GM19240 (cell line): ENCODE measurements around the gene MYL2.

Experiments
- DNase-seq: peaks from one replicate; pipeline ENCODE4 v3.0.0; 2011; ENCODE audit warnings: low spot score; ENCODE audit not compliant: insufficient read length

Gene MYL2

DNA sequence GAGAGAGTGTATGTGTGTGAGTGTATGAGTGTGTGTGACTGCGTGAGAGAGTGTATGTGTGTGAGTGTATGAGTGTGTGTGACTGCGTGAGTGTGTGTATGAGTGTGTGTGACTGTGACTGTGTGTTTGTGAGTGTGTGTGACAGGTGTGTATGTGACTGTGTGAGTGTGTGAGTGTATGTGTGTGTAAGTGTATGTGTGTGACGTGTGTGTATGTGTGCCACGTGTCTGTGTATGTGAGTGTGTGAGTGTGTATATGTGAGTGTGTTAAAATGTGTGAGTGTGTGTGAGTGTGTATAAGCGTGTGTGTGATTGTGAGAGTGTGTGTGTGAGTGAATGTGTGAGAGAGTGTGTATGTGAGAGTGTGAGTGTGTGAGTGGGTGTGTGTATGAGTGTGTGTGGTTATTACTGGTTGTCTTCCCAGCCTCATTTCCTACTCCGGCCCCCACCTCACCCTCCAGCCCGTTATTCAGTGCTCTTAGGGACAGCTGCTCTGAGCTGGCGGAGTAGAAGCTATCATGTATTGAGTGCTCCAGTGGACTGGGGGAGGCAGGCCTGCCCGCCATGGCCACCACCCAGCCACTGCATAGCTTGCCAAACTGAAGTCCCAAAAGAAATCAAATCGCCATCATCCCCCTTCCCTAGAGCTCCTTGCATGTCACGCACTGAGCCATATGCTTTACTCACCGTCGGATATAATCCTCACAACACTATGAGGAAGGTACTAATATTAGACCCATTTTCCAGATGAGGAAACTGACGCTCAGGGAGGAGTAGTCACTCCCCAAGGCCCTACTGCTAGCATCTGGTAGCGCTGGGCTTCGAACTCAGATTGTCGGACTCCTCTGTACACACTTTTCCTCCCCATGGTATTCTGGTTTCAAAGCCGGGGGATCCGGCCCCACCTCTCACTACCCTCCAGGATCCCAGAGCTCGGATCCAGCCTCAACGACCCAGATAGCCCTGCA lies 10.3 kb upstream of the MYL2 start:
- no peak for DNase-seq

DNA sequence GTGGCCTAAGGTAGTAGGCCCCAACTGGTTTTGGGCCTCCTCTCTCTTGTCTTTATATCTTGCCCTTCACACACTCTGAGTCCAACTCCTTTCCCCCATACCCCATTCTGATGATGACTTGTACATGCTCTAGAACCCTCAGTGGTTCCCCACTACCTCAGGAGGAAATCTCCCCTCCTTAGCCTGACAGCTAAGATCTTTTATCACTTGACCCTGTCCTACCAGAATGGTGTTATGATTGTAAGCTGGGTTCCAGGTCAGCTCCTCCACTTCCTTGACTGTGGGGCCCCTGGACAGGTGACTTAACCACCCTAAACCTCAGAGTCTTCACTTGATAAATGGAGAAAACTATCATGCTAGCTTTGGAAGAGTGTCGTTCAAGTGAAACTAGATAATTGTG lies 9.4 kb upstream of the MYL2 start:
- DNase-seq: no peak

DNA sequence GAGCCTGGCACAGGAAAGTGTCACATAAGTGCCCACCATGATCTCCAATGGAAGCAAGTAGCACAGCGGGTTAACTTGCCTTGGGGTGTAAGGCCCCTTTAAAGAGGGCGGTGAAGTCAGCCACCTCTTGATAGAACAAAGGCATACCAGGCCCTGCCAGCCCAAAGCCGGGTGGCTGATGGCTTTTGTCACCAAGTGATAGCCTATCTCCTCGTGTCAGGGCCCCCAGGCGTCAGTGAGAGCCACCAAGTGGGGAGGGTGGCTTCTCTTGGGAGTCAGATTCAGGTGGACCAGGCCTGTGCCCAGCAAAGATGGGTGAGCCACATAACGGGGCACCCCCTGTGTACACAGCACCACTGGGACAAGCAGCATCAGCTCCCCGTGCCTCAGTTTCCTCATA lies 8.3 kb upstream of the MYL2 start:
- no peak for DNase-seq

DNA sequence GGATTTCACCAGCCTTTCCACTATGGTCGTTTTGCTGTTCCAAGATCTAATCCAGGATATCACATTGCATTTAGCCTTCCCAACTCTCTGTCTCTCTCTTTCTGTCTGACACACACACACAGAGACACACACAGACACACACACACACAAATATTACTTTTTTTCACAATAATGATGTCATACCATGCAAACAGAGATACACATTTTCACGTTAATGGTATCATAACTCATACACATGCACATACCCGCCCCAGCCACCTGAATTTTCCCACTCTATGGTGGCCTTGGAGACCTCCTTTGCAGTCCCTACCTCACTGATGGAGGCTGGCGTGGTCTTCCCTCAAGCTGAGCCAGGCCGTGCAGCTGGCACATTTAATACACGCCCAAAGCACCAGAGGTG lies 7.2 kb upstream of the MYL2 start:
- no peak for DNase-seq

DNA sequence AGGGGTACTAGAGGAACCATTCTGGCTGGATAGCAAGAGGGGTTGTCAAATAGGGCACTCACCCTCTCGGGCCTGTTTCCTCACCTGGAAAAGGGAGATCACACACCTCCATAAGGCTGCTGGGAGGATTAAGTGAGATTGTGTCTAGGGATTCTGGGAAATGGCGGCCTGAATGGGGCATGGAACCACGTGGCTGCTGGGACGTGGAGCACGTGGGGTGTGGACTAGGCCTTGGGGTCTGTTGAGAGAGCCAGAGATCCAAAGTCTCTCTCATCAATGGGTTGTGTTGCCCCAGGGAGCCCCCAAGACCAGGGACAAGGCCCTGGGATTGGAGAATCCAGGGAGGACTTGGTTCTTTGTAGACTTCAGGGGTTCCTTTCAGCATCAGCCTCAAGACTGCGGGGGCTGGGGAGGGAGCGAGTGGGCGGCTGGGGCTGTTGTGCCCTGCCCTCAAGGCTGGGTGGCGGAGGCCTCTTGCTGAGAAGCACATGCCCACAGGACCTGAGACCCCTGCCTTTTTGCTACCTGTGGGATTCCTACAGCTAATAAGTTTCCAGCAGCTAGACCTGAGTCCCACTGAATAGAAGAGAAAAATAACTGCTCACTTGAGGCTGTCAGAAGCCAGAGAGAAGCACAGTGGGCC lies 3.4 kb upstream of the MYL2 start:
- no peak for DNase-seq

DNA sequence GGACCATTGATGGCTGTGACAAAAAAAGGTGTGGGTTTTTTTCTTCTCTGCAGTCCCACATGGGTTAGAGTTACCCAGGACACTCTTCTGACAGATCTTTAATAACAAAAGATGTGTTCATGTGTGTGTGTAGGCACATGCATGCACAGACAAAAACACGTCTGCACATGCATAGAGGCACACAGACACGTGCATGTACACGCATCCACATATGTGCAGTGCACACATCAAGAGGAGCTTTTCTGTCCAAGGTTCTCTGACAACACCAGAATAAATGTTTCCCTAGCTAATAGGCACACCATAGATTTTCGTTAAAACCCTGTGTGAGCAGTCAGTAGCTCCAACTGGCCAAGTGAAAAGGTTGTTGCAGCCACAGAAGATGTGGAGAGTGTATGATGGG lies 2.8 kb upstream of the MYL2 start:
- DNase-seq: no peak

DNA sequence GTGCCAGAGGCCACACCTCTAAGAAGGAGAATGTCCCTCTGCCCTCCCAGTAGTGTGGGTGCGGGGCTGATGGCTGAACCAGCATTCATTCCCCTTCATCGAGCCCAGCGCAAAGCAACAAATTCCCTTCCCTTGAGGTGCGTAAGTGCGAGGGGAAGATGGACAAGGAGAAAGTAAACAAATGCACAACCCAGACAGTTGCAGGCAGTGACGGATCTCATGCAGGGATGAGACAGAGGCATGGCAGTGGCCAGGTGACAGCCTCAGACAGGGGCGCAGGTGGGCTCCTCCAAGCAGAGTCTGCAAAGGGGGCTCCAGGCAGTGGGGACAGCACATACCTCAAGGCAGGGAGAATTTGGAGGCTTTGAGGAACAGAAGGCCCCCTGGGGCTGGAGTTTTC lies 2.3 kb upstream of the MYL2 start:
- DNase-seq: no peak

DNA sequence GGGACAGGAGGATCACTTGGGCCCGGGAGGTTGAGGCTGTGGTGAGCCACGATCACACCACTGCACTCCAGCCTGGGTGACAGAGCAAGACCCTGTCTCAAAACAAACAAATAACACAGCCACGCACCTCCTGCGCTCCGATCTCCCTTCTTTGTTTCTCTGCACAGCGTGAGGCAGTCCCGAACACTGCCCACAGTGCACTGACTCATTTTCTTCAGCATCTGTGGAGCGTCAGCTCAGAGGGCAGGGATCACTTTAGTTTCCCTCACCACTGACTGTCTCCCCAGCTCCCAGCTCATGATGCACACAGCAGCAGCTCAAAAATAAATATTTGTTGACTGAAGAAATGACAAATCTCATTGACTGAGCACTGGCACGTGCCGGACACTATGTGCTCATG lies 883 bp upstream of the MYL2 start:
- no peak for DNase-seq

DNA sequence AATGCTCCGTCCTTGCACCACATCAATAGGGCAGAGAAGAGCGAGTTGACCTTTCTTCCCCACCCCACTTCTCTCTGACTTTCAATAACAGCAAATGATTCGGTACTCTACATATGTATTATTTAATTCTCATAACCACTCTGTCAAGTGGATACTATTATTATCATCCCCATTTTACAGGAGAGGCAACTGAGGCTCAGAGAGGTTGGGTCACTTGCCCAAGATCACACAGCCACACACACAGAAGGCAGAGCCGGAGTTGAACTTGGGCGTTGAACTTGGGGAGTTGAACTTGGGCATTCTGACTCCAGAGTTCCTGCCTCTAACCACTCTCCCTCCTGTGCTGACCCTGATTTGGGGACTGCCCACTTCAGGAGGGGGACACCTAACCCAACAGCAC lies 659 bp downstream of the MYL2 start:
- no peak for DNase-seq

DNA sequence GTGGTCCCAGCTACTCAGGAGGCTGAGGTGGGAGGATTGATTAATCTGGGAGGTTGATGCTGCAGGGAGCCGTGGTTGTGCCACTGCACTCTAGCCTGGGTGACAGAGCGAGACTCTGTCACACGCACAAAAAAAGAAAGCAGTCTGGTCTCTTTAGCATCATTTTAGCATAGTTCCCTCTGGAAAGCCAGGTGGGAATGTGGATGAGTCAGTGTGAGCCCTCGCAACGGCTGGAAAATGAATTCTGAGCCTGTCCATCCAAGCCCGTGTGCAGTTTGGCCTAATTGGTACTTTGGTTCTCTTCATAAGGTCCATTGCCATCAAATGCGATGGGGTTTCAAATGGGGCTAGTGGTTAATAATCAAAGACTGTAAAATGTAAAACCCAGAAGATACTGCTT lies 2.4 kb downstream of the MYL2 start:
- DNase-seq: no peak

DNA sequence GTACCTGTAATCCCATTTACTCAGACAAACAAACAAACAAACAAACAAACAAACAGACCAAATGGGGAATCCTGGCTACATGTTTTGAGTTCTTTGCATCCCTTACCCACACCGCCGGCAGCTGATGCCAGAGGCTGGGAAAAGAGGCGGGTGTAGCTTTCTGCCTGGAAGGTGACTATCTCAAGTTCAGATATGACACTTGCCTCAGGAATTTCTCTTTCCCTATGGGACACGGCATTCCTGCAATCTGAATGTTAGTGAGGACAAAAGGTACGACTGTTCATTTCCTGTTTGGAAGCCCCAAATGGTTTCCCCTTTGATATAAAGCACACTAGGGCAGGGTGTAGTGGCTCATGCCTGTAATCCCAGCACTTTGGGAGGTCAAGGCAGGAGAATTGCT lies 2.9 kb downstream of the MYL2 start:
- DNase-seq: no peak

DNA sequence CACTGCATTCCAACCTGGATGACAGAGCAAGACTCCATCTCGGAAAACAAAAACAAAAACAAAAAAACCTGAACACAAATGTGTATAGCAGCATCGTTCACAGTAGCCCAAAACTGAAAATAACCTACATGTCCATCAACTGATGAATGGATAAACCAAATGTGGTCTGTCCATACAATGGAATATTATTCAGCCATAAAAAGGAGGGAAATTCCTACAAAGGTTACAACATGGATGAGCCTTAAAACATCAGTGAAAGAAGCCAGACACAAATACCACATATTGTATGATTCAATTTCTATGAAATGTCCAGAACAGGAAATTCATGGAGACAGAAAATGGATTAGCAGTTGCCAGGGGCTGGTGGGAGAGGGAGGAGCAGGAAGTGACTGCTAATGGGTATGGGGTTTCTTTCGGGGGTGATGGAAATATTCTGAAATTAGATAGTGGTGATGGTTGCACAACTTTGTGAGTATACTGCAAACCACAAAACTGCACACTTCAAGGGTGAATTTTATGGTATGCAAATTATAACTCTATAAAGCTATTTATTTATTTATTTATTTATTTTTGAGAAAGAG lies 4.0 kb downstream of the MYL2 start:
- no peak for DNase-seq

DNA sequence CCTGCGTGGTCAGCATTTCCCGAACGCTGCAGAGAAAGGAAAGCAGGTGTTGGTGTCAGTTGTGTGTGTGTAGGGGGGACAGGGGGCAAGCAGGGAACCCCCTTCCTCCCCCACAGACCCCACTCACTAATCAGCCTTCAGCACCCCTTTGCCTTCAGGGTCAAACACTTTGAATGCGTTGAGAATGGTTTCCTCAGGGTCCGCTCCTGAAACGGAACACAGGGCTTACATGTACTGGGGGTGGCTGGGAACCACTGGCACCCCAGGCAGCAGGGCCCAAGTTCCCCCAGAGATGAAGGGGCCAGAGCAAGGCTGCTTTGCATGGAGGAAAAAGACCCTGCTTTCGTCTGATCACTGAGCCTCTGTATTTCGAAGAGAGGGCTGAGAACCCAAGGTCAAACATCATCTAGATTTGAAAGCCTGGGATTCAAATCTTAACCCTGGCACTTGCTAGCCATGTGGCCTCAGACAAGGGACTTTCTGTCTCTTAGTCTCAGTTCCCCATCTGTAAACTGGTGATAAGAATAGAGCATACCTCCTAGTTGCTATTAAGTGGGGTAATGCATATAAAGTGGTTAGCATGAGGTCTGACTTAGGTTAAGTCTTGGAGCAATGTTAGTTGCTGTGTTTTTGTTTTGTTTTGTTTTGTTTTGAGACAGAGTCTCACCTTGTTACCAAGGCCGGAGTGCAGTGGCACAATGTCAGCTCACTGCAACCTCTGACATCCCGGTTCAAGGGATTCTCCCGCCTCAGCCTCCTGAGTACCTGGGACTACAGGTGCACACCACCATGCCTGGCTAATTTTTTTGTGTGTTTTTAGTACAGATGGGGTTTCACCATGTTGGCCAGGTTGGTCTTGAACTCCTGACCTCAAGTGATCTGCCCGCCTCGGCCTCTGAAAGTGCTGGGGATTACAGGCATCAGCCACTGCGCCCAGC lies 7.0 kb downstream of the MYL2 start:
- DNase-seq: peak; percentile 54

DNA sequence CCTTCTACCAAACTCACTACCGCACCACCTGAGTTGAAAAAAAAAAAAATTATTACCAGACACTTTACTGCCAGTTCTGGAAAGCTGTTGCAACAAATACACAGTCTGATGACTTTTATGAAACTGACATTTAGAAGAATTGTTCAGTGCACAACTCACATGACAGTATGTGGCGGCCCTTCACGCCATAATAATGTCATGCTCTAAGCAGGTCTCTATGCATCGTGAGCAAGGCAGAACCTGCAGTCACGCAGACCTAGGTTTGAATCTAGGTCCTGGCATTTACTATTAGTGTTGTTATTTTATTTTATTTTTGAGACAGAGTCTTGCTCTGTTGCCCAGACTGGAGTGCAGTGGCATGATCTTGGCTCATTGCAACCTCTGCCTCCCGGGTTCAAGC lies 8.1 kb downstream of the MYL2 start:
- DNase-seq: no peak

DNA sequence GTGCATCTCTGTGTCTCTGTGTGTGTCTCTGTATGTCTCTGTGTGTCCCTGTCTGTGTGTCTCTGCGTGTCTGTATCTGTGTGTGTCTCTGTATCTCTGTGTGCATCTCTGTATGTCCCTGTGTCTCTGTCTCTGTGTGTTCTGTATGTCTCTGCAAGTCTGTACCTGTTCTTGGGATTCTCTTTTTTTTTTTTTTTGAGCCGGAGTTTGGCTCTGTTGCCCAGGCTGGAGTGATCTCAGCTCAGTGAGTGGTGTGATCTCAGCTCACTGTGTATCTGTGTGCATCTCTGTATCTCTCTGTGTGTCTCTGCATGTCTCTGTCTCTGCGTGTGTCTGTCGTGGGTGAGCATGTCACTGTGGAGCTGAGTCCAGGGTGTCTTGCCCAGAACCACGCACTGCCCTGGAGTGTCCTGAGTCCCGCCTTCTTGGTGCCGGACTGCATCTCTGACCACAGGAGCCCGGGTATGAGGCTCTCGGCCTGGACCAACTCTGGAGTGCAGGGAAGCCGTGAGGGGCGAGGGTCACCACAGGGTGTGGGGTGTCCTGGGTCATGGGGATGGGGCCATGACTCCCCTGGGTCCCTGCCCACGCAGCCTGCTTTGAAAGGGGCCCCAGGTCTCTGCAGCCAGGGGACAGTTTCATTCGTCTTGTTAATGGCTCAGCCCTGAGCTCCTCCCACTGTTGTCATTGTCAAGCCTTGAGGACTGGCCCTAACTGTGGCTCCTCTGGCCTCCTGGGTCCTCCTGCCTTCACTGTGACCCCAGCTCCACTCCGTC lies 11.8 kb downstream of the MYL2 start:
- no peak for DNase-seq

DNA sequence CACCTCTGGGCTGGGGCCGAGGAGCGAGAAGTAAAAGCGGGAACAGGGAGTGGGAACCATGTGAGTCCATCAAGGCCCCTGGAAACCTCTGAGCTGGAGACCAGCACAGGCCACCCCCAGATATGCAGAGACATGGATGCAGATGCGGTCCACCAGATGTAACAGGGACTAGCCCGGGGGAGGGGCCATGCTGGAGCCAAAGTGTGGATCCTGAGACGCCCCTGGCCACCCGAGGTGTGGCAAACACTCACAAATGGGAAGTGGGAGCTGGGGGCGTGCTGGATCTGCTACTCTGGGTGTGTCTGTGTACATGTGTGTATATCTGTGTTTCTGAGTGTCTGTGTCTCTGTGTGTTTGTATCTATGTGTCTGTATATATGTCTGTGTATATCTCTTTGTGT lies 12.8 kb downstream of the MYL2 start:
- DNase-seq: no peak

DNA sequence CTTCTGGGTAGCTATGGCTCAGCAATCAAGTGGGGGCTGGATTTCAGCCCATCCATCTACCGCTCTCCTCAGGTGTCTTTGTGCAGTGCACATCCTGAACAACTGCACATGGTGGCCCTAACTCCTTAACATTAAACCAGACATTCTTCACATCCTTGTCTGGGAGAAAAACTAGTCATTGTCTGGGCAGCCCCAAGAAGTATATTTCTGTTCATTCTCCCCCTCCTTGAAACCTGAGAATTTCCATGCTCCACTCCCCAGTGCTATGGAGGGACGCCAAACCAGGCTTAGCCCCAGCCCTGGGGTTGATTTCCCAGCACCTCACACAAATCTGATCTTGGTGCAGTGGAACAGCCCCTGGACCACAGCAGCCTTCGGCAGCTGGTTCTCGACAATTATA lies 13.4 kb downstream of the MYL2 start:
- no peak for DNase-seq

DNA sequence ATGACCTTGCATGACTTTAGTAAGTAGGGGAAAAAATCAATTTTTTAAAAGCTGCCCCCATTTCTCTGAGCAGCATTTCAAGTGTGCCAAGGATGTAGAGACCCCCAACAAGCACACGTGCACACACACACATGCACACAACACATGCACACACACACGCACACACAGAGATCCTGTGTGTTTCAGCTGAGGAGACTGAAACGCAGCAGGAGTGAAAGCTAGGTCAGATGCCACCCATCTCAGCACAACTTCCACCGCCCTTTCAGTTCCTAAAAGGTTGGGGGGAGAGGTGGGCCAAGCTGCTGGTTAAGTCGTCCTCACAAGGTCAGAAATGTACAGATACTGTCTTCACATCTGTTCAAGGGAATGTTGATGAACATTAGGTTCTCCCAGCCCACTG lies 13.9 kb downstream of the MYL2 start:
- DNase-seq: no peak

DNA sequence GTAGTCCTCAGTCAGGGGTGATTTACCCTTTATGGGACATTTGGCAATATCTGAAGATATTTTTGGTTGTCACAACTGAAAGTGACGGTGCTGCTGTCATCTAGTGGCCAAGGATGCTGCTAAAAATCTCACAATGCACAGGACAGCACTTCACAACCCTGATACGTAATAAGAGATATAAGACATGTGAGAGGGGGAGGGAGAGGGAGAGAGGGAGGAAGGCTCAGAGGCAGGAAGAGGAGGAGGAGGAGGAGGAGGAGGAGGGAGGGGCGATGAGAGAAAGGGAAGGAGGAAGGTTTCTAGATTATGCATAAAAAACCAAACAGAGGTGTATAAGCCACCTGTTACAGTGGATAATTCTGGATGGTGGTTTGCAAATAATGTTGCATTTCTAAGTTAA lies 14.3 kb downstream of the MYL2 start:
- DNase-seq: no peak

DNA sequence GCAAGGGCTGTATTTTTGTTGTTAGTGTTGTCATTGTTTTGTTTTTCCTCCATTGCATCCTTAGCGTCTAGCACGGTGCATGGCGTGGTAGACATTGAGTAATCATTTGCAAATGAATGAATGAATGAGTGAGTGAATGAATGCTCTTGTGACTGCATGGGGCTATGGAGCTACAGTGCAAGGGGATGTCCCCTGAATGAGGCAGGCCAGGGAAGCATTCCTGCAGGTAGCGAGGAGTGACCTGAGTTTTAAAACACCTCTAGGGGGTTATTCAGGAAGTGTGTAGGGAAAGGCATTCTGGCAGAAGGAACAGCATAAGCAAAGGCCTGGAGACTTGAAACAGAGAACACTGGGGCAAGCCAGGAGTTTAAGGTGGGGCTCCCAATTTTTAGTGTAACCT lies 16.9 kb downstream of the MYL2 start:
- no peak for DNase-seq

DNA sequence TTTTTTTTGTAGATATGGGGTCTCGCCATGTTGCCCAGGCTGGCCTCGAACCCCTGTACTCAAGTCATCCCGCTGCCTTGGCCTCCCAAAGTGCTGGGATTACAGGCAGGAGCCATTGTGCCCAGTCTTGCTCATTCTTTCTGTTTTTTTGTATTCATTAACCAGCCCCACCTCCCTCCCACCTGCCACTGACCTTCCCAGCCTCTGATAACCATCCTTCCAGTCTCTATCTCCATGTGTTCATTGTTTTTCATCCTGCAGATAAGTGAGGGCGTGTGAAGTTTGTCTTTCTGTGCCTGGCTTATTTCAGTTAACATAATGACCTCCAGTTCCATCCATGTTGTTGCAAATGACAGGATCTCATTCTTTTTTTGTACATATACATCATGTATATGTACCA lies 19.0 kb downstream of the MYL2 start:
- no peak for DNase-seq
